HG03066 (cell line): ENCODE data around the gene HIVEP2.

Experiments
- ATAC-seq: cut with Tn5 transposase; IDR thresholded peaks from one replicate; pipeline ENCODE4 v1.9.1; 2021; ENCODE audit warnings: low read depth; ENCODE audit not compliant: unreplicated experiment

Gene HIVEP2

DNA sequence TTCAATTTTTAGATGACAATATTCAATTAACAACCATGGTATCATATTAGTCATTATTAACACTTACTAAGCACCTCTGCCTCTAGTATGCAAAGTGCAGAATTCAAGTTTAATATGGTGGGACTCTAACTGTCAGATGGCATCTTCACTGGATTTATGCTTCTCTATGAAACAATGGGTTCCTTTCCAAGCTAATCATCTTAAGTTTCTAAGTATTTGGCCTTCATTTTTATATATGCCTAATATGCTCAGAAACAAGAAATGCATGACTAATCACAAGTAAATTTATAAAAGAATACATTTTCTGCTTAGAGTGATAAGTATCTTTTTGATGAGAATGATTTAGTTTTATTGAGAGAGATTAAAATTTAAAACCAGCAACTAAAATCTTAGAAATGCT is 144.7 kb downstream of the HIVEP2 start:
- no peak for ATAC-seq

DNA sequence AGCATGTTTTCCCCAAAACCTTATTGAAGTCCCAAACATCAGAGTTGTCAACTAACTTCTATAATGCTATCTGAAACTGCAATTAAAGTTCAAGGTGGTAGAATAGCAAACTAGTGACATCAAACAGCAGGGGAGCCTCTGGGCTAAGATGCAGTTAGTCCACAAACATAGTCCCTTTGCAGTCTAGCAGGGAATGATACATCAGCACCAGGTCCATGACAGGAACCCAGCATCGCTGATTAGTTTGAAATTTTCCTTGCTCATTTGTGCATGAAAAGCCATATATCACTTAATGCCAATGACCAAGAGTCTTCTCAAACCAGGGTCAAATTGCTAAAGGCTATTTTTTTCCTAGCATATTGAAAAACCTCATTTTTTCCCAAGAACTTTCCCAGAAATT is 145.3 kb downstream of the HIVEP2 start:
- ATAC-seq = no peak

DNA sequence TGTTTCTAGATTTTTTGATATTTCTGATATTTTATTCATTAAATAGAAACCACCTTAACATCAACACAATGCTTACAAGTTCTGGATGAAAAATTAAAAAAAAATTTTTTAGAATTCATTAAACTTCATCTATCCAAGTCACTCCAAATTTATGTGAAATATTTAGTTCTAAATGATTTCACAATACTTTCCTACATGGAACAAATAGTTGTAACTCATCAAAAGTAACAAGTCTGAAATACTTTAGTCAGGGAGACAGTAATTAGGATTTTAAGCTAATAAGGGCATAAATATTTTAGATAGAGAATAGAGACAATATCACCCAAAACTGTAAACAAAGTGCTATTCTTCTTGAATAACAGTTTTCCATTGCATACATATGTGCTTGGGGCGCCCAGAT is 147.8 kb downstream of the HIVEP2 start:
- no peak for ATAC-seq

DNA sequence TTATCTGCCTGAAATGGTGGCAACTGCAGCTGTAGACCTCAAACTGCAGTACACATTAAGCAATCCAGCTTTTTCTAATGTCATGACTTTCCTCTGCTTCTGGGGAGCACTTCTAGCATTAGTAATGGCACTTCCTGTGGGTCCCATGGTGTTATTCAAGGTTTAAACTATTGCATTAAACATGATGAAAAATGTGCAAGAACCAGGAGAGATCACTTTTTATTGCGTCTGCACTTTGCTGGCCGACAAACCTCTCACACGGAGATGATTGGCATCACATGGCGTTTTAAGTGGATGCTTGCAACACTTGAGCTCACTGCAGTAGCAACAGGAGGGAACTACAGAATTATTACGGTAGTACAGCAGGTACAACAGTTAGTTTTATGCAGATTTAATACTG is 148.4 kb downstream of the HIVEP2 start:
- ATAC-seq = no peak

DNA sequence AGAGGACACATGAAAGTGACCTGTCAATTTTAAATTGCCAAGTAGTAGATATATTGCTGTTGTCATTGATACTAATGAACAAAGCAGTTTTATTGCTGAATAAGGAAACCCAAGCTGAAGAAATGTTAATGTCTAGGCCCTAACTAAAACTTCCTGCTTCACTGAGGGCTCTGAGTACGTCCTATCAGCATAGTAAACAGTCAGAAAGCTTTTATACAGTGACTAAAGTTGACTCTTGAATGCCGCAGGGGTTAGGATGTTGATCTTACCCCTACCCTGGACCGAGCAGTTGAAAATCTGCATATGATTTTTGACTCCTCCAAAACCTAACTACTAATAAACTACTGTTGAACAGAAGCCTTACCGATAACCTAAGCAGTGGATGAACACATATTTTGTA is 149.0 kb downstream of the HIVEP2 start:
- no peak for ATAC-seq

DNA sequence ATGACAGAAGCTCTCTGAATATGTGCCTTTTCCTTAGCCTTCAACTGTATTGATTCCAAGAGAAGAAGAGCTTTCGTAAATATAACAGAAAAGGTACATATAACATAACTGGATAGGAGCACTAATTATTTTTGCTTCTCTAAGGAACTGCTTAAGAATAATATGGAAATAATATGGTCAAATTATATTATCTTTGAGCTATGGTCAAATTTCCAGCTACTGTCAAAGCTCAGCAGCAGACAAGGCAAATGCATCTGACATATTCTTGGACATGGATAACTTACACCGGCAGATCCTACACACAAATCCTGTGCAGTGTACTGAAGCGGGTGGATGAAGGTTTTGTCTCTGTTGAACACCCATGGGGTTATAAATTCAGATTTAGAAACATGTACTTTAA is 150.6 kb downstream of the HIVEP2 start:
- ATAC-seq = no peak

DNA sequence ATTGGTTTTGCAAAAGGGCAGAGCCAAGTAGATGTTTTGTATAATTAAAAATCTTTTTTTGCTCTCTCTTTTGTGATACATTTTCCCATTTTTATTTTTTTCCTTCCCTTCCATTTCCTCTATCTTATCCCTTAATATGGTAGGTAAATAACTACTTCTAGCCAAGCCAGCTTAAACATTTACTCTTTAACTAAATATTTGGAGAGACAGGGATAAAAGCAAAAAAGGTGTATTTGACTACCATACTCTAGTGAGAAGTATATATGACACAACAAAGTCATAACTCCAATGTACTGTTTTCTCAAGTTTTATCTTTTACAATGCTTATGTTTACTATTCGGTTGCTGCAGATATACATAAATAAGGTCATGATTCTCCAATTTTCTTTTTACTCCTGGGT is 154.7 kb downstream of the HIVEP2 start:
- no peak for ATAC-seq

DNA sequence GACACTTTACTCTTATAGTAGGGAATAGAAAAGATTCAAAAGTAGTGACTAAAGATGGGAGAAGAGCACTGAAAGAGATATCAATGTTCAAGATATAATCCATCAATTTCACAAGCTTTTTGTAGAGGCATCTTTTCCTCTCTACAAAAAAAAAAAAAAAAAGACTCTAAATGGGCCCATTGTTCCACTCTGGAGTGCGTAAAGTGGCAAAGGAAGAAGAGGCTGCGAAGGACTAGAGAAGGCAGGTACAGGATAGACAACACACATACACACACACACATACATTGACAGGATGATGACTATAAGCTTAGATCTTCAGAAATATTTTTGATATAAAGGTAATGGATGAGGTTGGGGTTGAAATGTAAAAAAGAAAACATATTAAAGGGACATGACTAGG is 157.6 kb downstream of the HIVEP2 start:
- ATAC-seq = no peak

DNA sequence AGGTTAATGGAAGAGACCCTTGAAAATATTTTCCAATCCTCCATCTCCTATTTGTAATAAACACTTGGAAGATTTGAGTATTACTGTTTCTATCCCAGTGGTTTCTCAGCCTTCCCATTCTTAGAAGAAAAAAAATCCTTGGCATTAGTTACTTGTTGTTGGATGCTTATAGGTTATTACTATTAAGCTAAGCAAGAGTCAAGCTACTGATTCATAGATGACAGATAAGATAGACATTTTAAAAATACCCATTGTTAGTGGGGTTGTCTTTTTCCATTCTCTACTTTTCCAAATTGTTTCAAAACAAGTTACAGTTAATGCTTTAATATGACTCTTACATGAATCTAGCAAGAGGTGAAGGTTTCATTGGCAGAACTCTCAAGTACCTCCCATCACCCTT is 158.5 kb downstream of the HIVEP2 start:
- no peak for ATAC-seq

DNA sequence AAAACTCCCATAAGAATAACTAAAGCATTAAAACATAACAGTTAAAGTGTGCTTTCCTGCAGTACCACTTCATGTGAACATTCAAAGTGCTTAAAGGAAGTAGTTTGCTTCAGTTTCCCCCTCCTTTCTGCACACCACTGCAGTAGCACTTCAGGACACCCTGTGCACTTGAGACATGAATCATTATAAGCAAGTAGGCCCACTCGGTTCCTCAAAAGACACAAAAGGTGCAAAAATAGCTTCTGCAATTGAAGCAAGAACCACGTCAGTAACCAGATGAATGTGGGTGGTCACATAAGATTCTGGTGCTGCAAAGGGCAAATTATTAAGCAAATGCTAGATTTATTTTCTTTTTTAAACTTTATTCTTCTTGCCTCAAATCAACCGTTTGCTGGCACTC is 160.6 kb downstream of the HIVEP2 start:
- peak; percentile 99 for ATAC-seq

DNA sequence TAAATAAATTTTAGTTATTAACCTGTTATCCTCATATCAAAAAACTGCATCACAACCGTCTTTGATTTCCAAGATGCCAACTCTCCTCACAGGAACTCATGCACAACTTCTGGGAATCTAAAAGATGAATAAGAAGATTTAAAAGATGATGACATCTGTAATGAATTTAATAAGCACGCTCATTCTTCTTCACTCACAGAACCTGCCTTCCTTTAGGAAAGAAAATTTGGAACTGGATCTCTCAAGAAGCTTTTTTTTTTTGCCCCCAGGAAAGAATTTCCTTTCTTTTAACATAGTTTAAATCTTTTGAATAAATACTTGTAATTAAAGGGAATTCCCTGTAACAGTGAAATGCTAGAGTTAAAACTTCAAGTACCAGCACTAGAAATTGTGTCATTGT is 161.5 kb downstream of the HIVEP2 start:
- no peak for ATAC-seq

DNA sequence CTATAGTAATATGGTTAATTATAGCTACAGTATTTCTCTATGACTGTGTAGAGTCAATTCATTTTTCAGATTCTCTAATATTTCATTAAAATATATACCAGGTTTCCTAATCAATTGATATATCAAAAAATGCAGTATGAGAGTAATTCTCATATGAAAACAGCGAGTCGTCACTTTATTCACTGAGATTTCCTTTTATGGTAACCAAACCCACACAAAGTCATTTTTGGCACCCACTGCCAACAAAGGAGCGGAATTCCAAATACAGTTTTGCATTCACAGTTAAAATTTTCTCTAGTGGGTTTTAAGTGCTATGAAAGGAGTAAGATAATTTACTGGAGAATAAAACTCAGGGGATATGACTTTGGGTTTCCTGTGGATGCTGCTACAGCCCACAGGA is 163.8 kb downstream of the HIVEP2 start:
- no peak for ATAC-seq

DNA sequence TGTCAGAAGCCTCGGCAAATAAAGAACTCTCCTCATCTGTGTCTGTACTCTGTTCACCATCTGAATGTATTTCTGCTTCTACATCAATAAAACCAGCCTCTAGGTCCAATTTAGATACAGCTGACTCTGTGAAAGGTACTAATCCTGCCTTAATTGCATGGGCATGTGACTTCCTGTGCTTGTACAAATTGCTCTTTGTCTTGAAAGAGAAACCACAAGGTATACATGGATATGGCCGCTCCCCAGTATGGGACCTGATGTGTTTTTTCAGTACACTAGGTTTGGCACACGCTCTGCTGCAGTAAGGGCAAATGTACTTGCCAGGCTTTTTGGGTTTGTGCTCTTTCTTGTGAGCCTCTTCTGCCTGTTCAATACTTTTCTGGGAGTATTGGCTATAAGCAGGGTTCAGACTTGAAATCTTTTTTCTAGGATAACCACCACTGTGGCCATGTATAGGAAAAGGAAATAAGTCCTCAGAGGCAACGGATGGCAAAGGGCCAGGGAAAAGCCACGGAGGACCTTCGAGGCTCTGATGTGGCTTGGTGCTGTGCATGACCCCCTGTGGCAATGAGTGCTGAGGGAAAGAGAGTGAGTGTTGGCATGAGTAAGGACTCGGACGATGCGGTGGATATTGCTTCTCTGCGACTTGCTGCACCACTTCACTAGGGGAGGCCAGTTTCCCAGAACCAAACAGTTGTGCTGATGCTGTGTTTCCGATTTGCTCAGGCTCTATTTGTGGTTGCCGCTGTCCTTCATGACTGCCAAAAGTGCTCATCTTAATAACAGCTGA is 170.9 kb downstream of the HIVEP2 start:
- no peak for ATAC-seq

DNA sequence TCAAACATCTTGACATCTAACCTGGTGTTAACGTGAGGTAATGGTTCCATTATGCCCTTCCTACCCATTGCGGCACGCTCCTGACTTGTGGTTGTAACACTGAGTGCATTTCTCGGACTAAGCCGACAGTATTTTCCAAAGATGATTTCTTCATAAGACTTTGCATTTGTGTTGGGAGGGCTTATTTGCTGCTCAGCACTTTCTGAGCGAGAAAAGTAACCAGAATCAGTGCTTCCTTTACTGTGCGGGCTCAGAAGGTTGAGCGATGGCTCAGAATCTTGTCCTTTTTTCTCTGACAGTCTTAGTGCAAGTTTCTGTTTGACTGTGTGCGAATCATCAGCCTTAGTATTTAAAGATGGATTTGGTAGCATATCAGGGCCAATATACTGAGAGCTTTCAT is 171.7 kb downstream of the HIVEP2 start:
- ATAC-seq = no peak

DNA sequence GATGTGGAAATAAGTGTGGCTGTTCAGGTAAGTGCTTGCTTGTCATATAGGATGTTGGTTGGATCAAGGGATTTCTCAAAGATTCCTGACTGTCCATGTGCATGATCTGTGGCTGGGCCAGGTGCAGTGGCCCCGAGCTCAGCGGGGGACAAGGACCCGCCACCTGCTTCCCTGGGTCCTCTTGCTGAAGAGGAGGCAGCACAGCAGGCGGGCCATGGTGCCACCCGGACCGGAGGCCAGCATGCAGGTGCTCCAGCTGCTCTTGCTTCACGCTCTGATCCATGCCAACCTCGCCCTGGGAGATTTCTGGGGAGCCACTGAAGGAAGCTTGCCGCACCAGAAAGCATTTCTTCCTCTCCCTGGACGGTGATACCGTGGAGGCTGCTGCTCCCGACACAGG is 173.8 kb downstream of the HIVEP2 start:
- no peak for ATAC-seq

DNA sequence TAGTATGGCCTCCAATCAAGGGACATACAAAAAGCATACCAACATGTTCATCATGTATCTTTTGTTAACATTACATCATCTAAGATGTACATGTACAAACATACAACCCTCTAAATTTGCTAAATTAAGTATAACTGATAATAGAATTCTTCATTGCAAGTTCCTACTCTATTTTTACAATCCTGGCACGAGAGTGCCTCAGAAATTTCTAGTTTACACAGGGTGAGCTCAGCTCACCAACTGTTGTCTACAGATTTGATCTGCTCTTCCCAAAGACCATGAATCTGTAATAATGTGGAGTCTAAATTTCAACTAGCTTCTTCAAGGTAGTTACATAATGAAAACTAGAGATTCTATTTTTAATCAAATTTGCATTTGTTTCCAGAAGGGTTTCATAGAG is 179.7 kb downstream of the HIVEP2 start:
- no peak for ATAC-seq

DNA sequence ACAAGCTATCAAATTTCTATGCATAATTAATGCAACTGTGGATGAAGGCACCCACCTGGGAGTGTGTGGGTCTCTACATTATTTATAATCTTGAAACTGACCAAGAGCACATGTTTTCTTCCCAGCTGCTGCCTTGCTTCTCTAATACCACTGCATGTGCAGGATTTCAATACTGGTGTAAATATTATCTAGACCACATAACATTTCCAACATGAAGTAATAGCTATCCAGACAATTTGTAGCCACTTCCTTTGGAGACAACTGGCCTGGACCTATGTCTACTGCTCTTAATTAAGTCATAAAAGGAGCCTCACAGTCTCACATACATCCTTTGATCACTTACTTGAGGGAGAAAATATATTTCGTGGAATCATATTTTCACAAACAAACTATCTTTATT is 180.7 kb downstream of the HIVEP2 start:
- no peak for ATAC-seq

DNA sequence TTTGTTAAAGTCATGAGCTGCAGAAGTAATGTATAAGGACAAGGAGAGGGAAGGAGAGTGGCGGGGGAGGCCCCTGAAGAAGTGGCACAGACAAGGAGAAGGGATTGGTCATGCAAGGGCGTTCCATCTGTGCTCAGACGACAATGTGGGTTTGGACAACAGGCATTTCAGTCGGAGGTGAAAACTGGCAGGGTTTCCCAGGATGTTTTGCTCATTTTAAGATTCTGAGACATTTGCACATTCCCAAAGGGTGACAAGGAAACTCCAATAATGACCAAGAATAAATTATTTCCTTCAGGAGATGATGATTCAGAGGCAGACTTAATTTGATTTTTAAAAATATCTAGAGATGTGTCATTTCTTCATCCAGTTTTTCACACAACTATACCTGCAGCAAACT is 181.8 kb downstream of the HIVEP2 start:
- ATAC-seq = no peak

DNA sequence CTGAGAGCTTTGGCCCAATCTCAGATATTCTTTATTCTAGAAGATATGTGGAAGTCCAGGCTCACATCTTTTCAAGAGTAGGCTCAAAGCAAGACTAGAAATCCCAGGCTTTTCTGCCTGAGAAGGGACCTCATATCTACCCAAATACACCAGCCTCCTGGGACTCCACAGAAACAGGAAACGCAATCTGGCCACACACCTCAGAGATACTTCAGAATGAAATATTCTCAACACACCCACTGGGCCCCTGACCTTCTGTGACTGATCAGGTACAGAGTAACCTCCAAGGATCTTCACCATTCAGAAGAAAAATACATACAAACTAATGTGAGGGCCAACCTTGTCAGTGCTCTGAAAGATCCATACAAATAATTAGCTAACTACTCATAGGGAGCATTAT is 183.2 kb downstream of the HIVEP2 start:
- ATAC-seq = no peak

DNA sequence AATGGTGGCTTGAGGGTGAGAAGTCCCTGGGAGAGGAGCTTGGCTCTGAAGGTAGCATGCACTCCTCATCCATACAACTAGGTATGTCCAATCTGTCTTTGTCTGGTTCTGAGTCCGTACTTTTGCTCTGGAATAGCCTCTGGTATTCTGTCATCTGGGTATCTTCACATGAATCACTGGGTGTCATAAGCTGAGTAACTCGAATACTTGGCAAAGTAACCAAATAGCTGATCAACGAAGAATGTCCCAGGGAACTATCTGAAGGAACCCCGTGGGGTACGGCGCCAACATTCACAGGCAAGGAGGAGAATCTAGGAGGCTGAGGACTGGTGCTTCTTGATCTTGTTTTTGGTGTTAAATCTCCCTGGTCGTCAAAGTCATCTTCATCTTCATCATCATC is 184.8 kb downstream of the HIVEP2 start:
- ATAC-seq = no peak

DNA sequence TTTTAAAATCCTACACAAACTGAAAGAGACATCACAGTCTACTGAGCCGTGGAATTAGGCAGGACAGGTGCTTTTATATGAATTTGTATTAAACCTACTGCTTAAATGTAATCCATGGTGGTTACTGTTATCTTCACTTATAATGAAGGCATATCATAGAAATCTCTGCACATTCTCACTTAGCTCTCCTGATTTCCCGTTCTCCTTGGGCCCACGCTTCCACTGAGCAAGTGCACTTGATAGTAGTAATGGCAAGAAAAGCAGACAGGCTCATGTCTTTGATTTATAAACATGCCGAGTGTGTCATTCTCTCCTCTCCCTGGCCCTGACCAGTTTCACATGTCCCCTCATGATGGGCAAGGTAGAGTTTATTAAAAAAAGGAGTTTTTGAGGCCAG is 186.3 kb downstream of the HIVEP2 start:
- ATAC-seq = no peak

DNA sequence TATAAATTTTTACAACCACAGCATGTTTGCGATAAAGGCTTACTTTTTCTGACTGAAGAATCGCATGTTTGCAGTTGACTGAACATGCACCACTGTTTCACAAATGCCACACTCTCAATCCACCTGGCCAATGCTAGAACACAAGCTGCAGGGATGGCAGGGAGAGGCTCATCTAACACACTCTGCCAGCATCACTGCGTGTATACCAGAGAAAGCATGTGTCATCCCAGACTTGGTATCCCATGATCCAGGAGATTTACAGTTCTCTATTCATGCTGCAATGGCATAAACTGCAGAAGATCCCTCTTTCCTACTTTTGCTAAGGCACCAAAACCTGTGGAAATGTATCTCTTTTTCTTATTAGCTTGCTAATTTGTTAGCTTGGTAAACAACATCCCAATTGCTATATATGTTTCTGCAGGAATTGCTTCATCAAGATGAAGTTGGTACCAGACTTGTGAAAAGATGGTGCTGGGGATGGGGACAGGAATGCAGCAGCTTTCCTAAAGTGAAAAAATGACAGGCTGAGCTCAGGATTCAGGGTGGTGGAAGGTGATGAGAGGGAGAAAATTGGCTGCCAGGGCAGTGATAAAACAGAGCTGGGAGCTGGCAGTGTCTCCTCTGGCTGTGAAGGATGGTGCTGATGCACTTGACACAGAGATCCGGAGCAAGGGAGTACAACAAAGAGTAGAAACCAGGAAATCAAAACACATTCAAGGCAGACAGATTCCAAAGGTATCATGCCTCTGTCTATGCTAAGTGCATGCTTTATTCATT is 186.9 kb downstream of the HIVEP2 start:
- no peak for ATAC-seq
